B cell (primary cell): Measurements from ENCODE around the gene CLEC4G. TPM values are rescaled to one million over a fixed set of nuclear protein-coding genes. Genes with fewer than 3 reads are reported as not detected.
A peak's percentile ranks its signal among the peaks of the same experiment; 100 is the strongest.

Experiments
- ATAC-seq: fragments of 200-7000 bp; cut with Tn5 transposase; one replicate; pipeline ENCODE4 v1.10.0; 2021; ENCODE audit warnings: low read depth, mild to moderate bottlenecking, moderate number of reproducible peaks, moderate library complexity
- CTCF ChIA-PET: fragments of 350-600 bp; sonication (Branson Sonifier 250); formaldehyde crosslinking; loops from one replicate; lab custom pipeline; 2021; ENCODE audit warnings: antibody characterized with exemption, inconsistent platforms; lab: Charles Lee
- POLR2A ChIA-PET: fragments of 350-600 bp; sonication (Branson Sonifier 250); formaldehyde crosslinking; loops from one replicate; lab custom pipeline; 2021; ENCODE audit warnings: antibody characterized with exemption; lab: Charles Lee
- DNase-seq: peaks from one replicate; pipeline ENCODE4 v3.0.0; 2013
- H2AFZ ChIP-seq: 2 replicates; pipeline ENCODE4 v1.6.1; 2012; ENCODE audit warnings: mild to moderate bottlenecking, low read depth, low read length; ENCODE audit not compliant: insufficient read depth, poor library complexity, severe bottlenecking
- H3K27ac ChIP-seq, 2 donors: 1 replicate in 1 of 2; 2 replicates in 1 of 2; pipeline ENCODE4 v1.5.1; 2012 to 2013; ENCODE audit warnings: low read length in 2 of 2, mild to moderate bottlenecking in 2 of 2, moderate library complexity in 1 of 2
- H3K27me3 ChIP-seq, 4 experiments: fragments of 200-600 bp in 1 of 4; sonication (generic) in 1 of 4; replicated peaks in 1 of 4; 1 replicate in 2 of 4; 2 replicates in 2 of 4; pipeline versions ENCODE4 v1.6.1 to v1.7.0; 2013 to 2016; ENCODE audit warnings: low read length in 3 of 4, mild to moderate bottlenecking in 2 of 4, mixed read lengths in 1 of 4, moderate library complexity in 1 of 4; ENCODE audit not compliant: insufficient read depth in 4 of 4, control insufficient read depth in 3 of 4; ENCODE audit errors: control extremely low read depth in 1 of 4
- H3K36me3 ChIP-seq, 2 experiments: replicated peaks in 1 of 2; 1 replicate in 1 of 2; 2 replicates in 1 of 2; pipeline versions ENCODE4 v1.6.1 to v1.7.1; 2013; ENCODE audit warnings: low read length in 1 of 2; ENCODE audit not compliant: insufficient read depth in 2 of 2, control insufficient read depth in 1 of 2; ENCODE audit errors: control extremely low read depth in 1 of 2, extremely low read depth in 1 of 2
- H3K4me1 ChIP-seq, 2 donors: fragments of 200-600 bp in 1 of 2; sonication (generic) in 1 of 2; 1 replicate in 1 of 2; 2 replicates in 1 of 2; pipeline versions ENCODE4 v1.5.1 to v1.6.1; 2013 to 2017; ENCODE audit warnings: low read length in 2 of 2; ENCODE audit not compliant: control insufficient read depth in 2 of 2, insufficient read depth in 2 of 2
- H3K4me2 ChIP-seq: replicated peaks from 2 replicates; pipeline ENCODE3; 2012; ENCODE audit warnings: mild to moderate bottlenecking, low read depth, low read length; ENCODE audit not compliant: poor library complexity, severe bottlenecking
- H3K4me3 ChIP-seq, 5 experiments: fragments of 200-600 bp in 1 of 5; sonication (generic) in 1 of 5; 1 replicate in 3 of 5; 2 replicates in 2 of 5; pipeline versions ENCODE4 v1.5.1 to v1.7.0; 2011 to 2016; ENCODE audit warnings: low read length in 4 of 5, mild to moderate bottlenecking in 4 of 5, low read depth in 2 of 5, control low read depth in 1 of 5, moderate library complexity in 1 of 5; ENCODE audit not compliant: insufficient read depth in 1 of 5; ENCODE audit errors: control extremely low read depth in 1 of 5, extremely low read depth in 1 of 5
- H3K79me2 ChIP-seq: fragments of 200-600 bp; sonication (generic); one replicate; pipeline ENCODE4 v1.6.0; 2016; ENCODE audit warnings: low read length; ENCODE audit not compliant: control insufficient read depth, insufficient read depth
- H3K9ac ChIP-seq: fragments of 200-600 bp; sonication (generic); 2 replicates; pipeline ENCODE4 v1.6.1; 2017; ENCODE audit warnings: mild to moderate bottlenecking, low read length, moderate library complexity
- H3K9me3 ChIP-seq, 3 donors: one replicate each; pipeline versions ENCODE4 v1.6.1 to v1.7.1; 2013; ENCODE audit warnings: low read length in 2 of 3; ENCODE audit not compliant: control insufficient read depth in 2 of 3, insufficient read depth in 1 of 3; ENCODE audit errors: control extremely low read depth in 1 of 3
- H4K20me1 ChIP-seq: 2 replicates; pipeline ENCODE4 v1.6.0; 2012; ENCODE audit warnings: mild to moderate bottlenecking, low read length; ENCODE audit not compliant: insufficient read depth, control insufficient read depth, poor library complexity, severe bottlenecking
- H3K27ac Mint-ChIP-seq: one replicate; pipeline ENCODE4 v1.8.0; 2021; ENCODE audit warnings: mixed read lengths
- H3K27me3 Mint-ChIP-seq: one replicate; pipeline ENCODE4 v1.8.0; 2021; ENCODE audit warnings: mixed read lengths
- H3K4me1 Mint-ChIP-seq: one replicate; pipeline ENCODE4 v1.8.0; 2021; ENCODE audit warnings: mixed read lengths
- H3K4me3 Mint-ChIP-seq: one replicate; pipeline ENCODE4 v1.8.0; 2021; ENCODE audit warnings: mixed read lengths
- H3K9me3 Mint-ChIP-seq: one replicate; pipeline ENCODE4 v1.8.0; 2022; ENCODE audit warnings: mixed read lengths; ENCODE audit not compliant: insufficient read depth
- EZH2 ChIP-seq: IDR thresholded peaks from 2 replicates; pipeline ENCODE4 v1.6.1; 2012; ENCODE audit warnings: borderline replicate concordance, low read depth, mild to moderate bottlenecking, moderate library complexity, low read length; ENCODE audit not compliant: insufficient read depth, poor library complexity, severe bottlenecking
- whole genome bisulfite sequencing: methylation state at CpG from one replicate; pipeline ENCODE4 v1.1.5; 2013; ENCODE audit warnings: missing lambda C conversion rate; ENCODE audit not compliant: insufficient coverage; 5-methylcytosine and 5-hydroxymethylcytosine counted together
- intact Hi-C: fragments of 100-400 bp; cut with micrococcal nuclease; formaldehyde crosslinking; loops from one replicate; pipeline ENCODE4 v1.10.0; 2022
- polyA plus RNA-seq: library from polyadenylated mRNA; depleted of rRNA; stranded (reverse); fragments of >200 nt; gene quantifications from 2 replicates; pipeline ENCODE4 v1.2.3, GENCODE V29; 2012
- total RNA-seq, 2 donors: library from RNA; stranded (reverse); fragments of 120-200 nt in 1 of 2; gene quantifications; 1 replicate in 1 of 2; 2 replicates in 1 of 2; pipeline versions ENCODE4 v1.2.3 to v1.2.4, GENCODE V29; 2013 to 2022
- TF ChIP-seq, protein P1 (sequence below): fragments of 200-600 bp; IDR thresholded peaks from one replicate; pipeline ENCODE4 v1.8.0; 2022; ENCODE audit warnings: antibody characterized with exemption, mild to moderate bottlenecking

Gene CLEC4G
- total and polyA plus RNA-seq, 2 donors (not counting 1 experiment from before 2014, with no cell fraction given), result 1.3 TPM; not detected in 1

DNA sequence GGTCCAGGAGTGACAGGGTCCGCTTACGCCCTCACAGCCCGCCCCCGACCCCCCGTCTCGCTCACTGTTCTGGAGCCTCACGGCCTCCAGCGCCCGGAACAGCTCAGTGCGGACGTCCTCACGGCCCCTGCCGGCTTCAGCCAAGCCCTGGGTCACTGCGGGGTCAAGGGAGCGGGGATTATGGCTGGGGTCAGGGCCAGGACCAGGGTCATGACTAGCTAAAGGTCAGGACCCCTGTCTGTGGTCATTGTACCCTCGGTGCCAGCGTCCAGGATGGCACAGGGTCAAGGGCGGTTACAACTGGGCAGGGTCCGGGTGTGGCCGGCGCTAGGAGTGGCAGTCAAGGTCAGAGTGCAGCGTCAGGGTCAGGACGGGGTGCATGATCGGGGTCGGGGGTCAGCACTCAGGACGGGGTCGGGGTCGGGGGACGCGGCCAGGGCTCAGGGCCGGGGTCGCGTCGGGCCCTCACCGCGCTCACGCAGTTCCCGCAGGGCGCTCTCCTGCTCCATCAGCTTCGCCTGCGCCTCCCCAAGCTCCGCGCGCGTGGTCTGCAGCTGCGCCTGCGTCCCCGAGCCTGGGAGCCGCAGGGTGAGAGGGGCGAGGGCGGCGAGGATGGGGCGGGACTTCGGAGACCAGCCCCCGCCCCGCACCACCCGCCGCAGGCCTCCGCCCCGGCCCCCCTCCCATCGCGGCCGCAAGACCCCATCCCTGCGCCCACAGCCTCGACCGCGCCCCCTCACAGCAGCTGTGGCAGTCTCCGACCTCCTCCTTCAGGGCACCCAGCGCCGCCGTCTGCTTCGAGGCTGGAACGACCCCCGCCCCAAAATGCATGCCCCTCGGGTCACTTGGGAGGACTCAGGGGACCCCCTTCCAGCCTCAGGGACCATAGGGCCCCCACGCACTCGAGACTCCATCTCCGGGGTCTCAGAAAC is 1.4 kb downstream of the CLEC4G start:
- DNase-seq (no peak), ATAC-seq (peak; percentile 21)
- 9% methylated on average over 75 of the region's 78 CpGs for WGBS
- H3K27me3 Mint-ChIP-seq, result peaks cover 27% of the 10 kb centered on the region
- intact Hi-C loops, result no loop called here
- peak overlapping the region; percentile 83 for H3K4me3 Mint-ChIP-seq
- Histone ChIP-seq H3K36me3 (no peaks in the 10 kb centered on the region), H3K9me3 (peaks cover 0 to 24% (median 0%) of the 10 kb centered on the region in 3 donors), H4K20me1 (no peaks in the 10 kb centered on the region), H3K4me2 (peak overlapping the region; percentile 77), H3K27me3 (peaks cover 0 to 40% (median 20%) of the 10 kb centered on the region in 4 experiments), H3K4me3 (peak overlapping the region in 4 of 5 experiments; percentile 35 to 51 (median 45)), H3K79me2 (no peaks in the 10 kb centered on the region), H3K4me1 (peaks cover 27 to 40% of the 10 kb centered on the region in 2 donors), H3K27ac (no peak overlapping the region), H3K9ac (peak overlapping the region; percentile 53), H2AFZ (peak overlapping the region; percentile 70)
- ChIA-PET POLR2A (interaction anchor here (0.6 kb wide), 1 partner anchor 1147 kb away, joined by 3 read pairs; no protein-coding TSS in a partner anchor), CTCF (interaction anchor here (0.9 kb wide), 1 partner anchor 17 kb away, joined by 3 read pairs; the partner anchor contains the start of gene CD209)
- H3K27ac Mint-ChIP-seq, result no peak overlapping the region
- no peak for TF ChIP-seq EZH2
- TF ChIP-seq, protein P1, sequence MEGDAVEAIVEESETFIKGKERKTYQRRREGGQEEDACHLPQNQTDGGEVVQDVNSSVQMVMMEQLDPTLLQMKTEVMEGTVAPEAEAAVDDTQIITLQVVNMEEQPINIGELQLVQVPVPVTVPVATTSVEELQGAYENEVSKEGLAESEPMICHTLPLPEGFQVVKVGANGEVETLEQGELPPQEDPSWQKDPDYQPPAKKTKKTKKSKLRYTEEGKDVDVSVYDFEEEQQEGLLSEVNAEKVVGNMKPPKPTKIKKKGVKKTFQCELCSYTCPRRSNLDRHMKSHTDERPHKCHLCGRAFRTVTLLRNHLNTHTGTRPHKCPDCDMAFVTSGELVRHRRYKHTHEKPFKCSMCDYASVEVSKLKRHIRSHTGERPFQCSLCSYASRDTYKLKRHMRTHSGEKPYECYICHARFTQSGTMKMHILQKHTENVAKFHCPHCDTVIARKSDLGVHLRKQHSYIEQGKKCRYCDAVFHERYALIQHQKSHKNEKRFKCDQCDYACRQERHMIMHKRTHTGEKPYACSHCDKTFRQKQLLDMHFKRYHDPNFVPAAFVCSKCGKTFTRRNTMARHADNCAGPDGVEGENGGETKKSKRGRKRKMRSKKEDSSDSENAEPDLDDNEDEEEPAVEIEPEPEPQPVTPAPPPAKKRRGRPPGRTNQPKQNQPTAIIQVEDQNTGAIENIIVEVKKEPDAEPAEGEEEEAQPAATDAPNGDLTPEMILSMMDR, result no peak
- H3K9me3 Mint-ChIP-seq, result no peaks in the 10 kb centered on the region
- H3K4me1 Mint-ChIP-seq, result peaks cover 34% of the 10 kb centered on the region
